CD4-positive, alpha-beta T cell treated with Interleukin-6 at 100 ng/mL for 8 hours (primary cell): ENCODE results near the gene ZBTB7C.

Source experiments
- DNase-seq: peaks from one replicate; pipeline ENCODE4 v3.0.0-alpha.2; 2020; ENCODE audit warnings: mixed read lengths, low spot score

ZBTB7C gene

GRCh38 chr18:48138660-48139430, 270.3 kb downstream of the ZBTB7C start:
- no peak for DNase-seq

- DNase-seq: no peak
These were observed 271.0 kb downstream of the ZBTB7C start for GRCh38 chr18:48138210-48138609.

DNA sequence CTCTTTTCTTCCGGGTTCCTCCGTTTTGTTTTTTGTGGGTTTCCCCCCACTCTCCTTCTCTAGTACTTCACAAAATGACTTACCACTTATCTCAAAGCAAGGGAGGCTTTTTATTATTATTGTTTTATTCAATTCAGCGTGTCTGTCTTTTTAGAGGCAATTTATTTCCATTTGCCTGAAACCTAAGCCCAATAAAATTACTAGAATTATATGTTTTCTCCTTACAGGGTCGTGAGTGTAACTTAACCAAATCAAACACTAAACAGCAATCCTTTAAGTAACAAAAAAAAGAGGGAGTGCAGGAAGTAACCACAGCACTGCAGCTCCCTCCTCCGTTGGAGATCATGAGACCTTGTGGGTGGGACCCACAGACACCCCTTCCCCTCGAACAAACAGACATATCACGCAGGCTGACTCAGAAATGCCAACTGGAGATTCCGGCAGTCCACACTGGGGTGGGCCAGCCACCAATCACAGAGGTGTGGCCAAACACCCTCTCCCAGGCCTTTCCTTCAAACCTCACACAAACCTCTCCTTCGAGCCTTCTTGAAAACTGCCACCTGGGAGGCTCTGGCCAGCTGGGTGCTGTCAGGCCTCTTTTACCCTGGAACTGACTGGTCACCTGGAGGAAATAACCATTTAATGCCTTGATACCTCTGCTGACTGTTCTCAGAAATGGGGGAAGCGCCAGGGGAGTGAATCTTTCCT, 271.7 kb downstream of the ZBTB7C start:
- DNase-seq: no peak

- DNase-seq: no peak
These were observed 272.3 kb downstream of the ZBTB7C start for GRCh38 chr18:48136827-48137373.

GRCh38 chr18:48136051-48136826, 272.9 kb downstream of the ZBTB7C start:
- DNase-seq: no peak

- no peak for DNase-seq
These were observed 273.7 kb downstream of the ZBTB7C start for GRCh38 chr18:48135436-48135966.

- DNase-seq: no peak
These were observed 274.6 kb downstream of the ZBTB7C start for GRCh38 chr18:48134609-48135008.

DNA sequence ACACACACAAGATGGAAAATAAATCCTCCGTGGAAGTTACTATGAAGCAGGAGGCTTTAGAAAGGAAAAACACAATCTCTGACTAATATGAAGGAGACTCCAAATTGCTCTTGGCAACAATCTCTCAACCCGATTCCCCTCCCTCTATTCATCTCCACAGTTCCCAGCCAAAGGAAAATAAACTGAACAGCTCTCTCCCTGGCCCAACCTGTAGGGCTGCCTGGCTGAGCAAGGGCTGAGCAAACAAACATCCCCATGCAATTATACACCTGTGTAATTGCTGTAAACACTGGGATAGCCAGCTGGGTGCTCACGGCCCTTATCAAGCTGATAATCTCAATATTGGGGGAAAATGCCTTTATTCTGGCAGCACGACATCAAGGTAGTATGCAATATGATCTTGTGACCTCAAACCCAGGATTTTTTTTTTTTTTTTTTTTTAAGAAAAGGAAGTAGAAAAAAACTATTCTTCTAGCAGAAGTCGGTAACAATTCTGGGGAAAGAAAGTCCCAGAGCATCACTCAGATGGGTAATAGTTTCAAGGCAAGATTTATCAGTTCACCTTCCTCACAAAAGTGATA, 275.4 kb downstream of the ZBTB7C start:
- no peak for DNase-seq

DNA sequence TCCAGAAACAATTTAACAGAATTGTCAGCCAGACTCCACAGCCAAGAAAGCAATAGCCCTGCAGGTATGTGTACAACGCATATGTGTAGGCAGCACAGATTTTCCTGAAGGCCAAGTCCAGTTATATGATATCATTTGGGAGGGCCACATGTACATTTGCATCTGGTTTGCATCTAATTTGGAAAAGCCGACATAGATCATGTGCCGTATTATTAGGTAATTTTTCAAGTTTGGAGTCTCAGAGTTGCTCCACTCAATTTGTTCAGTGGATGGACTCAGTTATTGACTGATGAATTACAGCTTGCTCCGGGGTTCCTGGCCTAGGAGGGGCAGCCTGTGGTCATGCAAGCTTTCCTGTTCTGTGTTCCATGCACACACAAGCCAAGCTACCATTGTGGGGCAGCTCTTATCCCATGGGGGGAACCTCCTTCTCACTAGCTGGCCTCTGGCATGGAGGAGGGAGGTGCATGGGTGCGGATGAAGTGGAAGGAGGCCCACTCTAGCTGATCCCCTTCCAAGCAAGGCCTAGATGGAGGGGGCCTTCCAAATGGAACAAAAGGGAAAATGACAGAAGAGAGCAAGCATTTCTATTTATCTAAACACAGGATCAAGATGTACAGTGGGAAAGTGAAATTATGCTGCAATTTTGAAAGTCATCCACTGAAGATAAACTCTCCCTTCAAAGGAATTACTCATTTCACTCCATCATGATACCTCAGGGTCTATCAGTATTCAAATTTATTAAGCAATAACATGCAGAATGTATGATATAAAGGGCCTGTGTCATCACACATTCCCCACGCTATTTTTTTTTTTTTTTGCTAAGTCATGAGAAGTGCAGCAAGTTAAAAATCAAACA, 276.2 kb downstream of the ZBTB7C start:
- DNase-seq: no peak

GRCh38 chr18:48131042-48131441, 278.1 kb downstream of the ZBTB7C start:
- DNase-seq: no peak

DNA sequence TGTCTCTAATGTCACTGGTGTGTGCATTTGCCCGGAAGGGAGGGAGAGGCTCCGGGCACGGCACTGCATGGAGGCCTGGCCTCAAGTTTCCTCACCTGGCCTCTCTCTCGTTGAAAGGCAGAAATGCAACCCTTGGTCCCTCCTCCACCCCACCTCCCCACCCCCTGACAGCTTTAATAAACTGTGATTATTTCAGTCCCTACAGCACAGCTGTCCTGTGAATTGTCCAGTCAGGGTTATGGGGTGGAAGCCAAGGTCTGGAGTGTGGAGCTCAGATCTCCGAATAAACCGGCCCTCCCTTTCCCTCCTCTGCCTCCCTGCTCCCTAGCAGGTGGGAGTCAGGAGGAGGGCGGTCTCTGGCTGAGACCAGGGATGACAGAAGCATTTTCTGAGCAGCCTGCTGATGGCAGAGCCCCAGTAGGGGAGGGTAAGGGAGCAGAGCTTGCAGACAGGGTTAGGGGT, 279.5 kb downstream of the ZBTB7C start:
- DNase-seq: no peak

- no peak for DNase-seq
These were observed 281.6 kb downstream of the ZBTB7C start for GRCh38 chr18:48127606-48128005.

DNA sequence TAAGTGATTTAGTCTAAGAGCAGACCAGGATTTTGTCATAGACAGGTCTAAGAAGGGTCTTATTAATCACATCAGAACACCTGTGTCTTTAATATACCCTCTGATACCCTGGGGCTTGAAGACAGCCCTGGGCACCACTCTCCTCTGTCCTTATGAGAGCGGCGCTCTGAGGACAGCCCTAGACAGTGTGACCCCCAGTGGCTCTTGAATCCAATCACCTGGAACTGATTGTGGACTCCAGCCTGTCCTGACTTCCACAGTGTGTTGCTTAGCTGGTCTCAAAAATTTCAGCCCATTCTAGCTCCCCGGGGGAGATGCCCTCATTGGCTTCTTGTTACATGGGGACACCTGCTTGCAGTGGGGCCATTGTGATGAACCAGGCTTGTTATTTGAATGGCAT, 282.9 kb downstream of the ZBTB7C start:
- DNase-seq: no peak

DNA sequence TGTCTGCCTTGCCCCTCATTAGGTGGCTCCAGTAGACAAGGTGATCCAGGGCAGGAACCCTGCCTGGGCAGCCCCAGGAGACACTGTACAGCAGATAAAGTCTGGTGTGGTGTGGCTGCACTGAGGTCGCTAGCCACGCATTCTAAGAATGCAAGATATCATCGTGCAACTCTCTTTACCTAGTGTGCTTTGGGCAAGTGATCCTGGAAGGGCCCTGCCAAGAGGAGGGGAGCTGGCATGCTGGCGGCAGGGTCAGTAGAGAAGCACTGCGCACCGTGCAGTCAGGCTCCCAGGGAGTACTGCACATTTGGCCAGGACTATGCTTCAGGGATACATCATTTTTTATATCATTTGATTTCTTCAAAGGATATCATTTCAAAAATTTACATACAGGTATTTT, 283.5 kb downstream of the ZBTB7C start:
- no peak for DNase-seq

GRCh38 chr18:48124857-48125626, 284.1 kb downstream of the ZBTB7C start:
- DNase-seq: no peak

- no peak for DNase-seq
These were observed 285.2 kb downstream of the ZBTB7C start for GRCh38 chr18:48123941-48124340.

GRCh38 chr18:48123324-48123723, 285.9 kb downstream of the ZBTB7C start:
- no peak for DNase-seq

- no peak for DNase-seq
These were observed 286.4 kb downstream of the ZBTB7C start for GRCh38 chr18:48122816-48123215.

DNA sequence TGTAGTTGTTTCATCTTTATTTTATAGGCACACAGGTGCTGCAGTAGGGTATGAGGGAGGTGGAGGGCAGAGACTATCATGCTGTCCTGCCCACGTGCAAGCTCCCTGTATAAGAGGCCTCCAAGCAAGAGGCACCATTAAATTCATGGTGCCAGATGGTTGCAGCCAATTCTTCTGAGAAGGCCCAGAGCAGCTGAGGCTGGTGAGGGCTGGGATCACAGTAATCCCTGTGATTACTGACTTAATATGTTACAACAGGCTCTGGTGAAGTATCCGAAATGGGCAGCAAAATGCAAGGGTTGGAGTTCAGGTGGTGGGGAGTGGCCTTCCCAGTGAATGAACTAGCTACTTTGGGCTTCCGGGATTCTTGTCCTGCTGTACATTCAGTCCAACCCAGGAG, 286.8 kb downstream of the ZBTB7C start:
- no peak for DNase-seq

DNA sequence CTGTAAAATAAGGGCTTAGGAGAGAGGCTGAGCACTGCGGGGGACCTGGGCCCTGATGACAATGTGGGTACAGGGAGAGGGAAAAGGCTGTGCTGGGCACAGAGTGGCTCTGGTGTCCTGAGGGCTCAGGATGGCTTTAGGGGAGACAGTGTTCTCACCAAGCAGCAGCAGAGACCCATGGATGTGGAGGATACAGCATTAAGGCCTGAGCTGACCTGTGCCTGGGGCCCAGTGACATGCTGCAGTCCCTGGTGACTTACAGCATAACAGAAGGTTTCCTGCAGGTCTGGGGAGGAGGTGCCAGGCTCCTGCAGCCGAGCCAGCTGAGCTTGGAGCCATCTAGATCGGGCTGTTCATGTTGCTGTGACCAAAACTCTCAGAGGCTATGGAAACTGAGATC, 287.4 kb downstream of the ZBTB7C start:
- DNase-seq: no peak
